Middle frontal gyrus (tissue), 1 donor: ENCODE results near the gene ARL13B.

Experiments used
- DNase-seq: peaks from one replicate; pipeline ENCODE4 v3.0.0-alpha.2; 2015; ENCODE audit warnings: low spot score; ENCODE audit errors: extremely low spot score

ARL13B gene

DNA sequence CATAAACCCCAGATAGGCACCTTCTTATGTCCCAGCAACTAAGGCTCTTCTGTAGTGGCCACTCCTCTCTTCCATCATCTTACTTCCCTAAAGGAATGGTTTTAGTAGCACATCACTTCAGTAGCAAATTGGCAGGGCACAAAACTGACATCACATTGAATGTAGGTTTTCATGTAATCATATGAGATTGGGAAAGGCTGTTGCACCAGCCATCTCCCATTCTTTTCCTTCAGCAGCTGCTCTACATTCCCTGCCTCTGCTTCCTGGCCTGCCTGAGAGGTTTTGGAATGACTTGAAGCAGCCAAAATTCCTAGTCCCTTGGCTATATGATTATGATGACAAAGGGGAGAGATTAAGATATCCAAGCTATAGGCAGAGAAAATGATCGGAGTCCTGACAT lies 119.4 kb downstream of the ARL13B start:
- DNase-seq: no peak

DNA sequence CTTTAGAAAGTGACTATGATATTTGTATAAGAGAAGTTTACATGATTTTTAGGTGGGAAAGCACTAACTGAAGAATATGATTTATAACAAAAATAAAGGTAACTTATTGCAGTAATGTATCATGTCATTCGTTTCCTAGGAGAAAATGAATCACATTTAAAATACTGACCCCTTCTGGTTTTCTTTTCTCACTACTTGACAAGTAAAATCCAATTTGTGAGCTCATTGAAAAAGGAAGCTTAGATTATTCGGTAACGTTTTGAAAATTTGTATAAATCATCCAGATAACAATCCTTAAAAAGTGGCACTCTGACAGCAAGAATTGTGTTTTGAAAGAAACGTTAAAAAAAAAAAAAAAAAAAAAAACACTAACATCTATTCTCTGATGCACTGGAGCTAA lies 121.9 kb downstream of the ARL13B start:
- no peak for DNase-seq
